NB4 (cell line): ENCODE data around the gene UCMA.

Experiments
- MYC ChIP-seq: IDR thresholded peaks from 2 replicates; pipeline ENCODE4 v1.6.1; 2011; ENCODE audit warnings: low read depth, low read length
- POLR2A ChIP-seq: IDR thresholded peaks from 2 replicates; pipeline ENCODE4 v1.6.1; 2011; ENCODE audit warnings: mild to moderate bottlenecking; ENCODE audit not compliant: insufficient read length; ENCODE audit errors: extremely low read depth
- TF ChIP-seq, protein P1 (sequence below): IDR thresholded peaks from one replicate; pipeline ENCODE4 v1.5.1; 2012; ENCODE audit warnings: low read depth, low read length
- TF ChIP-seq, protein P2 (sequence below): IDR thresholded peaks from 2 replicates; pipeline ENCODE4 v1.6.1; 2011; ENCODE audit warnings: low read depth, low read length

DNA sequence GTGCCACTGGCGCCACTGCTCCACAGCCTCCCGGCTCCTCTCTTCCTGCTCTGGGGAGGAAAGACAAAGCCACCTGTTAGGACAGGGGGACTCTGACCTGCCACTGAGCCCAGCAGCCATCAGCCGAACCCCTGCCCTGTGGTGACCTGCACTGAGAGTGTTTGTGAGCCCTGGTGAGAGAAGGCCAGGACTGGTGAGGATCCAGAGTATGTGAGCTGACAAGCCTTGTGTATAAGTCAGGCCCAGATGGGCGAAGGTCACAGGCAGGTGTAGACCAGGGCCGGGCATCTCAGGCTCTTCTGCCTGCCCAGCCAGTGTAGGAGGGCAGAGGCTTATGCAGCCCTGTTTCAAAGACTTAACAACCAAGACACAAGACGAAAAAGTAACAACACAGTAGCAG lies 12.0 kb downstream of the UCMA start:
- TF ChIP-seq, protein P1, sequence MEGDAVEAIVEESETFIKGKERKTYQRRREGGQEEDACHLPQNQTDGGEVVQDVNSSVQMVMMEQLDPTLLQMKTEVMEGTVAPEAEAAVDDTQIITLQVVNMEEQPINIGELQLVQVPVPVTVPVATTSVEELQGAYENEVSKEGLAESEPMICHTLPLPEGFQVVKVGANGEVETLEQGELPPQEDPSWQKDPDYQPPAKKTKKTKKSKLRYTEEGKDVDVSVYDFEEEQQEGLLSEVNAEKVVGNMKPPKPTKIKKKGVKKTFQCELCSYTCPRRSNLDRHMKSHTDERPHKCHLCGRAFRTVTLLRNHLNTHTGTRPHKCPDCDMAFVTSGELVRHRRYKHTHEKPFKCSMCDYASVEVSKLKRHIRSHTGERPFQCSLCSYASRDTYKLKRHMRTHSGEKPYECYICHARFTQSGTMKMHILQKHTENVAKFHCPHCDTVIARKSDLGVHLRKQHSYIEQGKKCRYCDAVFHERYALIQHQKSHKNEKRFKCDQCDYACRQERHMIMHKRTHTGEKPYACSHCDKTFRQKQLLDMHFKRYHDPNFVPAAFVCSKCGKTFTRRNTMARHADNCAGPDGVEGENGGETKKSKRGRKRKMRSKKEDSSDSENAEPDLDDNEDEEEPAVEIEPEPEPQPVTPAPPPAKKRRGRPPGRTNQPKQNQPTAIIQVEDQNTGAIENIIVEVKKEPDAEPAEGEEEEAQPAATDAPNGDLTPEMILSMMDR, result no peak
- TF ChIP-seq MYC (no peak), POLR2A (no peak)
- TF ChIP-seq, protein P2, sequence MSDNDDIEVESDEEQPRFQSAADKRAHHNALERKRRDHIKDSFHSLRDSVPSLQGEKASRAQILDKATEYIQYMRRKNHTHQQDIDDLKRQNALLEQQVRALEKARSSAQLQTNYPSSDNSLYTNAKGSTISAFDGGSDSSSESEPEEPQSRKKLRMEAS, result no peak
